Measurements from ENCODE around the gene VPS13A. TPM values are rescaled to one million over a fixed set of nuclear protein-coding genes. Genes with fewer than 3 reads are reported as not detected.

Gene VPS13A
- total RNA-seq, 1 experiment from 2014 or later: 52.8 TPM

- TF ChIP-seq ZBTB33 (IDR thresholded peaks at IDR 0.05; ENCODE audit: extremely low read depth, insufficient replicate concordance, low read length) (no peak), POLR2A (IDR thresholded peaks at IDR 0.05; ENCODE audit: borderline replicate concordance, extremely low read depth, insufficient read depth, insufficient read length) (no peak)
These were observed 60.6 kb downstream of the VPS13A start (continued) for GRCh38 chr9:77237896-77238295.

- no peak overlapping the region for H3K27ac ChIP-seq (ENCODE audit: low read depth, low read length)
- TF ChIP-seq ELF1 (IDR thresholded peaks at IDR 0.05; ENCODE audit: borderline replicate concordance, low read depth) (no peak), CTCF (IDR thresholded peaks at IDR 0.05 in 2 of 3, conservative IDR thresholded peaks at IDR 0.05 in 1 of 3; ENCODE audit: borderline replicate concordance in 1 of 3, insufficient read depth in 1 of 3, low read depth in 2 of 3, low read length in 2 of 3) (no peak), TCF7L2 (IDR thresholded peaks at IDR 0.05; ENCODE audit: borderline replicate concordance, extremely low read depth, insufficient read depth, insufficient read length) (no peak), SRF (IDR thresholded peaks at IDR 0.05; ENCODE audit: low read depth) (no peak), ZFX (IDR thresholded peaks at IDR 0.05) (no peak), POLR2AphosphoS5 (IDR thresholded peaks at IDR 0.05; ENCODE audit: low read depth, low read length) (no peak), FOSL1 (IDR thresholded peaks at IDR 0.05; ENCODE audit: low read depth) (no peak)
- H3K4me2 ChIP-seq (ENCODE audit: low read length): no peak overlapping the region
- H3K9me2 ChIP-seq (ENCODE audit: insufficient read depth): no peaks in the 10 kb centered on the region
- POLR2A ChIA-PET: no interaction called here
- H2AFZ ChIP-seq (ENCODE audit: low read depth, low read length, poor library complexity, severe bottlenecking): no peak overlapping the region
- no peak for DNase-seq (ENCODE audit: low read depth, low spot score)
- H3K4me1 ChIP-seq (ENCODE audit: control insufficient read depth in 1 of 2, insufficient read depth in 2 of 2, low read length in 2 of 2): no peaks in the 10 kb centered on the region
- H3K36me3 ChIP-seq (ENCODE audit: control insufficient read depth in 1 of 2, insufficient read depth in 2 of 2, low read length in 2 of 2): no peaks in the 10 kb centered on the region; a peak in 1 of 4 replicates
- intact Hi-C loops (cut with micrococcal nuclease): no loop called here
- CTCF ChIA-PET: no interaction called here
- H3K9ac ChIP-seq (ENCODE audit: low read length): no peak overlapping the region
- RAD21 ChIA-PET (ENCODE audit: low non-redundant PET in 1 of 2, low total read pairs in 2 of 2, uncharacterized antibody in 2 of 2, unreplicated experiment in 2 of 2): no interaction called here
- no TSS peak for BruUV-seq (replicated peaks)
- H3K9me3 ChIP-seq (ENCODE audit: control insufficient read depth in 1 of 2, insufficient read depth in 1 of 2, low read depth in 1 of 2, low read length in 2 of 2): no peaks in the 10 kb centered on the region
- no peak for ATAC-seq
- H3K27me3 ChIP-seq (ENCODE audit: insufficient read depth, low read length): no peaks in the 10 kb centered on the region
- no peak overlapping the region for H3K4me3 ChIP-seq (replicated peaks in 1 of 2; ENCODE audit: low read depth in 1 of 2, low read length in 2 of 2)
- no peaks in the 10 kb centered on the region for H3K79me2 ChIP-seq (ENCODE audit: insufficient read depth, low read length)
- no peaks in the 10 kb centered on the region for H4K20me1 ChIP-seq (ENCODE audit: insufficient read depth)
These were observed 73.7 kb downstream of the VPS13A start for GRCh38 chr9:77251050-77251449.

Measured in HCT116 (cell line).